Motor neuron (in vitro differentiated cells): ENCODE results near the gene TBC1D3K. TPM values are rescaled to one million over a fixed set of nuclear protein-coding genes. Genes with fewer than 3 reads are reported as not detected.
"Not testable (repeated sequence)": the region's sequence is repeated elsewhere in the genome, so short reads cannot be mapped to it uniquely, and the experiment has no call there.

Source experiments
- ATAC-seq, 8 experiments: fragments of 200-7000 bp; cut with Tn5 transposase; replicated peaks in 6 of 8; 2 replicates each; pipeline ENCODE4 v1.8.0; 2021; ENCODE audit warnings: mild to moderate bottlenecking in 8 of 8, moderate library complexity in 8 of 8
- H3K27ac ChIP-seq, 2 donors: fragments of 250-450 bp; sonication (Bioruptor Pico); 2 replicates each; pipeline ENCODE4 v1.9.0; 2021; ENCODE audit warnings: antibody characterized with exemption in 2 of 2, mild to moderate bottlenecking in 2 of 2, moderate library complexity in 1 of 2
- H3K4me1 ChIP-seq, 2 donors: fragments of 250-450 bp; sonication (Bioruptor Pico); replicated peaks in 1 of 2; 2 replicates each; pipeline ENCODE4 v1.6.1; 2021; ENCODE audit warnings: antibody characterized with exemption in 2 of 2, mild to moderate bottlenecking in 2 of 2, moderate library complexity in 1 of 2
- H3K4me3 ChIP-seq, 5 donors: fragments of 250-450 bp; sonication (Bioruptor Pico); 2 replicates each; pipeline ENCODE4 v1.9.0; 2021; ENCODE audit warnings: antibody characterized with exemption in 5 of 5, mild to moderate bottlenecking in 5 of 5, moderate library complexity in 4 of 5
- WGBS, 10 experiments: fragments of 450-650 bp; shearing (Covaris generic); methylation state at CpG; one replicate each; pipeline ENCODE4 v1.0.0; 2022; 5-methylcytosine and 5-hydroxymethylcytosine counted together
- in situ Hi-C, 9 experiments: fragments of 400-800 bp; cut with MboI; loops; one replicate each; pipeline ENCODE4 v1.15.0; 2021; ENCODE audit warnings: low sequenced_read_pairs in 9 of 9, low pct_unique_long_range_greater_than_20kb in 2 of 9; ENCODE audit not compliant: unreplicated experiment in 9 of 9
- total RNA-seq, 8 experiments: library from RNA; unstranded; fragments of 300-600 nt; gene quantifications; 2 replicates each; pipeline versions ENCODE4 v1.2.3 to v1.2.4, GENCODE V29; 2022

TBC1D3K gene
- total RNA-seq: not detected

- H3K4me3 ChIP-seq, in situ Hi-C loops, ATAC-seq, H3K27ac ChIP-seq, H3K4me1 ChIP-seq: not testable (repeated sequence)
- WGBS, 10 experiments: no CpG with 5 or more reads among the region's 10 CpGs
These were observed at the start of gene TBC1D3K for GRCh38 chr17:37924115-37924514. TSS of gene TBC1D3K (plus strand) at chr17:37924415. CDS start at chr17:37926000, 1,585 bp downstream.

- in situ Hi-C loops: no loop called here
- WGBS, 10 experiments: 54 to 92% (median 80%) methylated on average over 1 to 2 of the region's 2 CpGs; no CpG with 5 or more reads in 3 of the 10 experiments
- Histone ChIP-seq H3K27ac (no peak overlapping the region), H3K4me3 (no peak overlapping the region), H3K4me1 (no peaks in the 10 kb centered on the region)
- no peak for ATAC-seq
These were observed 39.7 kb upstream of the TBC1D3K start for GRCh38 chr17:37884516-37884915.

- WGBS, 10 experiments: 17 to 100% (median 62%) methylated on average over 1 to 4 of the region's 5 CpGs; no CpG with 5 or more reads in 4 of the 10 experiments
- H3K4me3 ChIP-seq: no peak overlapping the region
- H3K4me1 ChIP-seq: no peaks in the 10 kb centered on the region
- in situ Hi-C loops: no loop called here
- H3K27ac ChIP-seq: no peak overlapping the region
- ATAC-seq: no peak
These were observed 39.1 kb upstream of the TBC1D3K start for GRCh38 chr17:37885136-37885535.

- 27 to 100% (median 56%) methylated on average over 1 to 2 of the region's 2 CpGs; no CpG with 5 or more reads in 3 of the 10 experiments for WGBS, 10 experiments
- Histone ChIP-seq H3K4me1 (no peaks in the 10 kb centered on the region), H3K4me3 (no peak overlapping the region), H3K27ac (no peak overlapping the region)
- in situ Hi-C loops: no loop called here
- ATAC-seq: no peak
These were observed 35.3 kb upstream of the TBC1D3K start for GRCh38 chr17:37888881-37889280.

- H3K27ac ChIP-seq, ATAC-seq, H3K4me3 ChIP-seq, H3K4me1 ChIP-seq, in situ Hi-C loops: not testable (repeated sequence)
These were observed 27.3 kb upstream of the TBC1D3K start for GRCh38 chr17:37896961-37897360.

Other genes starting within 250 kb of the TBC1D3K start
- gene HNF1B, start 179.4 kb upstream of the TBC1D3K start, total RNA-seq: under 1 TPM in 7 of 8 experiments, not detected in 1; 0.05 to 0.66 (median 0.20) TPM
- 10 to 100 TPM in 1 of 8 experiments, 1 to 10 TPM in 7; 3.7 to 11.7 (median 7.0) TPM for gene TBC1D3L, start 64.6 kb downstream of the TBC1D3K start, total RNA-seq
- gene TBC1D3D, start 79.6 kb downstream of the TBC1D3K start, total RNA-seq: under 1 TPM in 5 of 8 experiments, not detected in 3; 0.11 to 0.85 (median 0.25) TPM
- under 1 TPM in 2 of 8 experiments, not detected in 6; 0.25 to 0.55 TPM for gene TBC1D3C, start 144.2 kb downstream of the TBC1D3K start, total RNA-seq
- not detected for gene TBC1D3E, start 203.5 kb downstream of the TBC1D3K start, total RNA-seq